ENCODE data around the gene CAMK4.

DNA sequence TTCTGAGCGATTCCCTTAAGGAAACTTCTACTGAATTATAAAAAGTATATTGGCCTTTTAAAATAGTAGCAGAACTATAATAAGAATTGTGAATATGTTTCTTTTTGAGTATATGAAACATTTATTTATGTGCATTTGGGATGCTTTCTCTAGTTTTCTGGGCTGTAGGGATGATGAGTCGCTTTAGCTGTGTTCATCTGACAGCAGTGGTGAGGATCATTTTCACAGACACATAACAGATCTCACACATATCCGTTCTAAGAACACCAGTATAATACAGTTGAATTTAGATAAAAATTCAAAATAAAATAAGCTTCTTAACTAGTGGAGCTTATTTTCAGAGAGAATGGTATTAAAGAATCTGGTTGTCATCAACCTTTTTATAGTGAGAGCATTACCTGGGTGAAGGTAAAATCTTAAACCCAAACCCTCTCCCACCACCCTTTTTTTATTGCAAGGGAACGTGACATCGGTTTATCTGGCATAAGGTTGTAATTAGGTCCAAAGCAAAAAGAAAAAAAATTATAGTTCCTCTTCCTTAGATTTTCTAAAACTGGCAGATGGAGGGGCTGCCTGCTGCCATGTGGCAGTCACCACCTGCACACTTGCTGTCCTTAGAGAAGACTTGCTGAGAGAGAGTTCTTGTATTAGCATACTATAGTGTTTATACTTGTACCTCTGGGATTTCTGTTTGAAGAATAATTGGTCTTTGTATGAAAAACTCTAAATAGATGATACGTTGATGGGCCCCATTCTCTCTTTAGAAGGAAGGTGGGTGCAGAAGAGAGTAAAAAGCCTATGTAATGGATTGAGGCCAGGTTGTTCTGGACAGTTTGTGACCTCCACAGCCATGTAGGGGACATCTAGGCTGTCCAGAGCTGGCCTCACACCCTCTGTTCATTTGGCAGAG is 86.8 kb downstream of the CAMK4 start:
- TF ChIP-seq POLR2AphosphoS5 (IDR thresholded peaks at IDR 0.05; ENCODE audit: low read depth, low read length) (no peak), POLR2A (IDR thresholded peaks at IDR 0.05; ENCODE audit: low read depth, low read length) (no peak)
